ENCODE results near the gene SELP. TPM values are rescaled to one million over a fixed set of nuclear protein-coding genes. Genes with fewer than 3 reads are reported as not detected.

The SELP gene
- polyA plus RNA-seq, 1 of the 3 experiments (the other 2 are of a cell fraction), result not detected

GRCh38 chr1:169624912-169625311, 5.0 kb downstream of the SELP start:
- peaks cover 41% of the 10 kb centered on the region for H3K27me3 ChIP-seq (ENCODE audit: insufficient read depth)
- no peak overlapping the region for H3K4me2 ChIP-seq
- POLR2A ChIA-PET, result no interaction called here
- no peaks in the 10 kb centered on the region for H4K20me1 ChIP-seq (ENCODE audit: insufficient read depth)
- H3K36me3 ChIP-seq (replicated peaks in 1 of 2; ENCODE audit: control insufficient read depth in 1 of 2, insufficient read depth in 2 of 2, low read length in 1 of 2), result no peaks in the 10 kb centered on the region
- TF ChIP-seq SIN3A (IDR thresholded peaks at IDR 0.05; ENCODE audit: borderline replicate concordance, low read depth, low read length), result no peak
- no peak for TF ChIP-seq EZH2phosphoT487 (IDR thresholded peaks at IDR 0.05; ENCODE audit: borderline replicate concordance, low read depth)
- TF ChIP-seq TCF12 (IDR thresholded peaks at IDR 0.05), result no peak
- TF ChIP-seq MXI1 (IDR thresholded peaks at IDR 0.05; ENCODE audit: low read depth, low read length), result no peak
- TF ChIP-seq FOSL2 (IDR thresholded peaks at IDR 0.05; ENCODE audit: borderline replicate concordance, low read depth), result no peak
- TF ChIP-seq ELF1 (IDR thresholded peaks at IDR 0.05), result no peak
- no peak for TF ChIP-seq USF1 (IDR thresholded peaks at IDR 0.05; ENCODE audit: borderline replicate concordance, low read depth)
- TF ChIP-seq SMC3 (IDR thresholded peaks at IDR 0.05; ENCODE audit: low read depth, low read length), result no peak
- no peak for TF ChIP-seq RAD21 (IDR thresholded peaks at IDR 0.05; ENCODE audit: low read length)
- no peak overlapping the region for H3K9ac ChIP-seq
- H3K9me3 ChIP-seq, result no peaks in the 10 kb centered on the region
- WGBS (ENCODE audit: low lambda C conversion rate), result 0% methylated on average over 2 of the region's 2 CpGs
- H2AFZ ChIP-seq (ENCODE audit: low read depth), result no peak overlapping the region
- CTCF ChIA-PET, result interaction anchor here (1.1 kb wide), 1 partner anchor 38 kb away, joined by 4 read pairs; no protein-coding TSS in a partner anchor
- H3K9me2 ChIP-seq, result 0 out of 2 replicates have a peak, but pooled peaks cover 5% of the 10 kb centered on the region
- H3K27ac ChIP-seq (ENCODE audit: low read depth in 2 of 2, low read length in 1 of 2), result no peak overlapping the region
- H3K4me1 ChIP-seq (ENCODE audit: control insufficient read depth in 1 of 2, insufficient read depth in 2 of 2, low read depth in 1 of 2, low read length in 1 of 2), result no peaks in the 10 kb centered on the region
- no peak for DNase-seq
- H3F3A ChIP-seq (replicated peaks; ENCODE audit: insufficient read depth), result no peaks in the 10 kb centered on the region
- no peaks in the 10 kb centered on the region for H3K79me2 ChIP-seq (ENCODE audit: insufficient read depth)
- H3K4me3 ChIP-seq (ENCODE audit: low read depth in 2 of 2, low read length in 1 of 2), result no peak overlapping the region

GRCh38 chr1:169624122-169624521, 5.8 kb downstream of the SELP start:
- H3K9ac ChIP-seq, result no peak overlapping the region
- no peak overlapping the region for H2AFZ ChIP-seq (ENCODE audit: low read depth)
- H4K20me1 ChIP-seq (ENCODE audit: insufficient read depth), result no peaks in the 10 kb centered on the region
- H3K9me3 ChIP-seq, result no peaks in the 10 kb centered on the region
- no peak overlapping the region for H3K27ac ChIP-seq (ENCODE audit: low read depth in 2 of 2, low read length in 1 of 2)
- no peaks in the 10 kb centered on the region for H3K79me2 ChIP-seq (ENCODE audit: insufficient read depth)
- H3K4me1 ChIP-seq (ENCODE audit: control insufficient read depth in 1 of 2, insufficient read depth in 2 of 2, low read depth in 1 of 2, low read length in 1 of 2), result no peaks in the 10 kb centered on the region
- no peak overlapping the region for H3K4me3 ChIP-seq (ENCODE audit: low read depth in 2 of 2, low read length in 1 of 2)
- no peak for DNase-seq
- H3F3A ChIP-seq (replicated peaks; ENCODE audit: insufficient read depth), result no peaks in the 10 kb centered on the region
- peaks cover 41% of the 10 kb centered on the region for H3K27me3 ChIP-seq (ENCODE audit: insufficient read depth)
- H3K4me2 ChIP-seq, result no peak overlapping the region
- no peaks in the 10 kb centered on the region for H3K36me3 ChIP-seq (replicated peaks in 1 of 2; ENCODE audit: control insufficient read depth in 1 of 2, insufficient read depth in 2 of 2, low read length in 1 of 2)
- ChIA-PET CTCF (no interaction called here), POLR2A (no interaction called here)
- H3K9me2 ChIP-seq, result 0 out of 2 replicates have a peak, but pooled peaks cover 5% of the 10 kb centered on the region
- TF ChIP-seq SMC3 (IDR thresholded peaks at IDR 0.05; ENCODE audit: low read depth, low read length) (no peak), TCF12 (IDR thresholded peaks at IDR 0.05) (no peak), RXRA (IDR thresholded peaks at IDR 0.05; ENCODE audit: borderline replicate concordance, low read depth) (no peak), POLR2AphosphoS5 (IDR thresholded peaks at IDR 0.05; ENCODE audit: low read depth, low read length) (no peak), SIN3A (IDR thresholded peaks at IDR 0.05; ENCODE audit: borderline replicate concordance, low read depth, low read length) (no peak), IRF3 (IDR thresholded peaks at IDR 0.05; ENCODE audit: low read depth, low read length) (no peak), EP300 (IDR thresholded peaks at IDR 0.05; ENCODE audit: borderline replicate concordance in 1 of 2, low read depth in 1 of 2, low read length in 1 of 2) (no peak), MAX (IDR thresholded peaks at IDR 0.05; ENCODE audit: low read depth) (no peak), NFIC (IDR thresholded peaks at IDR 0.05; ENCODE audit: borderline replicate concordance) (no peak), MEF2A (IDR thresholded peaks at IDR 0.05; ENCODE audit: borderline replicate concordance, low read depth) (no peak), EZH2phosphoT487 (IDR thresholded peaks at IDR 0.05; ENCODE audit: borderline replicate concordance, low read depth) (no peak), RAD21 (IDR thresholded peaks at IDR 0.05; ENCODE audit: low read length) (no peak), ZBTB33 (IDR thresholded peaks at IDR 0.05; ENCODE audit: borderline replicate concordance, low read depth) (no peak), MXI1 (IDR thresholded peaks at IDR 0.05; ENCODE audit: low read depth, low read length) (no peak)

All from SK-N-SH (cell line).